HCT116 (cell line): ENCODE measurements around the gene LRRC42. TPM values are rescaled to one million over a fixed set of nuclear protein-coding genes. Genes with fewer than 3 reads are reported as not detected.

Experiments
- ATAC-seq: fragments of 200-7000 bp; cut with Tn5 transposase; 2 replicates; pipeline ENCODE4 v1.9.1; 2020; ENCODE audit warnings: mild to moderate bottlenecking, moderate library complexity
- BruUV-seq: library from RNA; stranded (reverse); fragments of 400-500 nt; replicated peaks from 2 replicates; lab custom pipeline; 2021; lab: Mats Ljungman, UMichigan
- CTCF ChIA-PET: fragments of 300-600 bp; sonication (Branson Sonifier 250); formaldehyde crosslinking; loops from one replicate; lab custom pipeline; 2021; ENCODE audit warnings: antibody characterized with exemption; lab: Charles Lee
- POLR2A ChIA-PET: fragments of 300-600, 350-600 bp; sonication (Branson Sonifier 250); formaldehyde crosslinking; loops from one replicate; lab custom pipeline; 2021; ENCODE audit warnings: antibody characterized with exemption; lab: Charles Lee
- RAD21 ChIA-PET, 2 experiments: fragments of 300-600 bp; sonication (Branson Sonifier 250); formaldehyde crosslinking; loops; one replicate each; lab custom pipeline; 2023; ENCODE audit warnings: low total read pairs in 2 of 2; ENCODE audit not compliant: uncharacterized antibody in 2 of 2, unreplicated experiment in 2 of 2, low non-redundant PET in 1 of 2; lab: Charles Lee
- DNase-seq: peaks from one replicate; pipeline ENCODE4 v3.0.0-alpha.2; 2010; ENCODE audit warnings: low read depth, low spot score
- H2AFZ ChIP-seq: fragments of 200-600 bp; shearing (Covaris generic), sonication (generic); 2 replicates; pipeline ENCODE4 v1.6.1; 2017; ENCODE audit warnings: low read depth, mixed run types, mixed read lengths, antibody characterized with exemption, low read length; ENCODE audit not compliant: poor library complexity, severe bottlenecking
- H3K27ac ChIP-seq: 2 replicates; pipeline ENCODE4 v1.5.1; 2012; ENCODE audit warnings: low read depth, low read length
- H3K27me3 ChIP-seq: fragments of 200-600 bp; sonication (generic); 2 replicates; pipeline ENCODE4 v1.6.1; 2016; ENCODE audit warnings: mixed run types, low read length, mixed read lengths; ENCODE audit not compliant: insufficient read depth
- H3K36me3 ChIP-seq, 2 experiments: fragments of 200-500 bp in 1 of 2; fragments of 200-600 bp in 1 of 2; sonication (Bioruptor generic) in 1 of 2; sonication (generic) in 1 of 2; 2 replicates each; pipeline versions ENCODE4 v1.5.1 to v1.6.1; 2014 to 2016; ENCODE audit warnings: low read length in 2 of 2, inconsistent platforms in 1 of 2, mixed read lengths in 1 of 2, mixed run types in 1 of 2; ENCODE audit not compliant: insufficient read depth in 2 of 2, control insufficient read depth in 1 of 2
- H3K4me1 ChIP-seq, 2 experiments: fragments of 200-600 bp in 1 of 2; sonication (generic) in 1 of 2; 2 replicates each; pipeline versions ENCODE4 v1.5.1 to v1.6.1; 2012 to 2017; ENCODE audit warnings: low read length in 2 of 2, inconsistent platforms in 1 of 2, mild to moderate bottlenecking in 1 of 2, mixed read lengths in 1 of 2, mixed run types in 1 of 2, moderate library complexity in 1 of 2; ENCODE audit not compliant: insufficient read depth in 2 of 2, control insufficient read depth in 1 of 2
- H3K4me2 ChIP-seq: fragments of 200-600 bp; sonication (generic); 2 replicates; pipeline ENCODE4 v1.6.1; 2017; ENCODE audit warnings: mixed run types, low read length, mixed read lengths
- H3K4me3 ChIP-seq, 2 experiments: fragments of 200-600 bp in 1 of 2; sonication (generic) in 1 of 2; replicated peaks in 1 of 2; 2 replicates each; pipeline ENCODE4 v1.5.1; 2011 to 2016; ENCODE audit warnings: low read length in 2 of 2, control low read depth in 1 of 2, low read depth in 1 of 2, mild to moderate bottlenecking in 1 of 2, mixed read lengths in 1 of 2, mixed run types in 1 of 2
- H3K79me2 ChIP-seq: fragments of 200-600 bp; sonication (generic); 2 replicates; pipeline ENCODE4 v1.6.1; 2017; ENCODE audit warnings: mild to moderate bottlenecking, mixed run types, low read length, moderate library complexity, mixed read lengths; ENCODE audit not compliant: insufficient read depth
- H3K9ac ChIP-seq: fragments of 200-600 bp; sonication (generic); 2 replicates; pipeline ENCODE4 v1.6.1; 2016; ENCODE audit warnings: low read length, mixed read lengths
- H3K9me2 ChIP-seq: fragments of 200-600 bp; sonication (generic), shearing (Covaris generic); 2 replicates; pipeline ENCODE4 v1.6.1; 2017; ENCODE audit warnings: mixed run types, mild to moderate bottlenecking, moderate library complexity; ENCODE audit not compliant: insufficient read depth
- H3K9me3 ChIP-seq, 2 experiments: fragments of 200-500 bp in 1 of 2; fragments of 200-600 bp in 1 of 2; sonication (Bioruptor generic) in 1 of 2; sonication (generic) in 1 of 2; 2 replicates each; pipeline ENCODE4 v1.6.1; 2014 to 2017; ENCODE audit warnings: low read length in 2 of 2, mixed read lengths in 2 of 2, inconsistent platforms in 1 of 2, low read depth in 1 of 2, mild to moderate bottlenecking in 1 of 2, mixed run types in 1 of 2, moderate library complexity in 1 of 2; ENCODE audit not compliant: control insufficient read depth in 1 of 2, insufficient read depth in 1 of 2
- H4K20me1 ChIP-seq: fragments of 200-600 bp; sonication (generic), shearing (Covaris generic); 2 replicates; pipeline ENCODE4 v1.6.1; 2017; ENCODE audit warnings: mixed run types, mild to moderate bottlenecking, moderate library complexity; ENCODE audit not compliant: insufficient read depth
- ATF3 ChIP-seq: IDR thresholded peaks from 2 replicates; pipeline ENCODE4 v1.6.1; 2012
- CBX3 ChIP-seq: IDR thresholded peaks from 2 replicates; pipeline ENCODE4 v1.6.1; 2012; ENCODE audit warnings: low read depth
- CTCF ChIP-seq, 3 experiments: fragments of 200-600 bp in 1 of 3; sonication (generic) in 1 of 3; IDR thresholded peaks in 2 of 3; conservative IDR thresholded peaks in 1 of 3; 2 replicates each; pipeline ENCODE4 v1.5.1; 2012 to 2017; ENCODE audit warnings: low read depth in 2 of 3, low read length in 2 of 3, antibody characterized with exemption in 1 of 3, borderline replicate concordance in 1 of 3, control low read depth in 1 of 3, mild to moderate bottlenecking in 1 of 3, mixed read lengths in 1 of 3, mixed run types in 1 of 3, moderate library complexity in 1 of 3; ENCODE audit not compliant: insufficient read depth in 1 of 3
- EGR1 ChIP-seq: IDR thresholded peaks from 2 replicates; pipeline ENCODE4 v1.6.1; 2012; ENCODE audit warnings: low read depth
- EZH2phosphoT487 ChIP-seq: fragments of 200-600 bp; IDR thresholded peaks from 2 replicates; pipeline ENCODE4 v1.6.1; 2018; ENCODE audit warnings: antibody characterized with exemption, borderline replicate concordance
- FOSL1 ChIP-seq: IDR thresholded peaks from 2 replicates; pipeline ENCODE4 v1.6.1; 2012; ENCODE audit warnings: low read depth
- MAX ChIP-seq: IDR thresholded peaks from 2 replicates; pipeline ENCODE4 v1.6.1; 2012
- POLR2A ChIP-seq: IDR thresholded peaks from 2 replicates; pipeline ENCODE4 v1.7.0; 2011; ENCODE audit warnings: borderline replicate concordance; ENCODE audit not compliant: insufficient read depth, insufficient read length; ENCODE audit errors: extremely low read depth
- POLR2AphosphoS5 ChIP-seq: IDR thresholded peaks from 2 replicates; pipeline ENCODE4 v1.6.1; 2011; ENCODE audit warnings: mild to moderate bottlenecking, low read depth, low read length, moderate library complexity
- RAD21 ChIP-seq: IDR thresholded peaks from 2 replicates; pipeline ENCODE4 v1.6.1; 2012; ENCODE audit warnings: low read depth, mild to moderate bottlenecking
- SIN3A ChIP-seq: IDR thresholded peaks from 2 replicates; pipeline ENCODE4 v1.6.1; 2012; ENCODE audit warnings: low read depth
- SP1 ChIP-seq: IDR thresholded peaks from 2 replicates; pipeline ENCODE4 v1.6.1; 2012; ENCODE audit warnings: low read depth
- SRF ChIP-seq: IDR thresholded peaks from 2 replicates; pipeline ENCODE4 v1.6.1; 2012; ENCODE audit warnings: low read depth
- TCF7L2 ChIP-seq: IDR thresholded peaks from 2 replicates; pipeline ENCODE4 v1.7.0; 2011; ENCODE audit warnings: borderline replicate concordance, inconsistent platforms; ENCODE audit not compliant: insufficient read depth, insufficient read length; ENCODE audit errors: extremely low read depth
- ZBTB33 ChIP-seq: IDR thresholded peaks from 2 replicates; pipeline ENCODE4 v1.6.1; 2011; ENCODE audit warnings: mild to moderate bottlenecking, low read length, moderate library complexity; ENCODE audit not compliant: insufficient replicate concordance; ENCODE audit errors: extremely low read depth
- intact Hi-C: fragments of 100-400 bp; cut with micrococcal nuclease; formaldehyde crosslinking; loops from 2 replicates; pipeline ENCODE4 v1.10.0; 2022
- total RNA-seq: library from RNA; stranded (reverse); gene quantifications from one replicate; pipeline ENCODE4 v1.2.1, GENCODE V29; 2021; ENCODE audit not compliant: unreplicated experiment

Gene LRRC42
- total RNA-seq, 1 experiment from 2014 or later: 62.5 TPM

- no TSS peak for BruUV-seq
- ChIA-PET CTCF (no interaction called here), RAD21 (no interaction called here), POLR2A (no interaction called here)
- no peak for DNase-seq
- Histone ChIP-seq H3K27ac (no peak overlapping the region), H3K27me3 (no peaks in the 10 kb centered on the region), H2AFZ (no peak overlapping the region), H3K4me2 (no peak overlapping the region), H3K4me3 (no peak overlapping the region), H3K9me2 (no peaks in the 10 kb centered on the region), H3K79me2 (peaks cover 90% of the 10 kb centered on the region), H3K36me3 (peaks cover 24 to 34% of the 10 kb centered on the region in 2 experiments; a peak in 3 of 4 replicates), H3K9me3 (no peaks in the 10 kb centered on the region), H3K4me1 (peaks cover 15 to 24% of the 10 kb centered on the region in 2 experiments), H4K20me1 (no peaks in the 10 kb centered on the region), H3K9ac (no peak overlapping the region)
- no peak for ATAC-seq
- intact Hi-C loops: loop anchor here (10.0 kb wide), 1 partner anchor 467 kb away; no protein-coding TSS in a partner anchor
- TF ChIP-seq EZH2phosphoT487 (no peak), CTCF (IDR thresholded peaks at IDR 0.05 in 2 of 3, conservative IDR thresholded peaks at IDR 0.05 in 1 of 3; ENCODE audit: borderline replicate concordance in 1 of 3, insufficient read depth in 1 of 3, low read depth in 2 of 3, low read length in 2 of 3) (no peak), EGR1 (no peak), POLR2AphosphoS5 (no peak), SIN3A (no peak), RAD21 (no peak), CBX3 (no peak), MAX (no peak), ATF3 (no peak), TCF7L2 (no peak), FOSL1 (no peak), POLR2A (no peak), ZBTB33 (no peak), SRF (no peak), SP1 (no peak)
Observed at GRCh38 chr1:53951697-53952096, 5.5 kb downstream of the LRRC42 start.
